Transverse colon (tissue), 4 donors: Measurements from ENCODE around the gene RBFOX1. TPM values are rescaled to one million over a fixed set of nuclear protein-coding genes. Genes with fewer than 3 reads are reported as not detected.

Experiments
- DNase-seq: peaks from one replicate; pipeline ENCODE4 v3.0.0-alpha.2; 2019
- H3K27ac ChIP-seq, 4 donors: fragments of 200-600 bp; sonication (generic); 2 replicates each; pipeline ENCODE4 v1.5.1; 2016 to 2018; ENCODE audit warnings: inconsistent platforms in 4 of 4
- H3K27me3 ChIP-seq: fragments of 200-600 bp; sonication (generic); 2 replicates; pipeline ENCODE4 v1.5.1; 2017; ENCODE audit warnings: inconsistent platforms
- H3K36me3 ChIP-seq, 4 donors: fragments of 200-600 bp; sonication (generic); 2 replicates each; pipeline ENCODE4 v1.5.1; 2017 to 2019; ENCODE audit warnings: inconsistent platforms in 4 of 4
- H3K4me1 ChIP-seq, 4 donors: fragments of 200-600 bp; sonication (generic); 2 replicates each; pipeline ENCODE4 v1.5.1; 2017 to 2020; ENCODE audit warnings: inconsistent platforms in 4 of 4
- H3K4me3 ChIP-seq, 4 donors: fragments of 200-600 bp; sonication (generic); 1 replicate in 1 of 4; 2 replicates in 3 of 4; pipeline versions ENCODE4 v1.5.1 to v1.6.1; 2017 to 2019; ENCODE audit warnings: inconsistent platforms in 4 of 4
- H3K9me3 ChIP-seq, 2 donors: fragments of 200-600 bp; sonication (generic); 2 replicates each; pipeline ENCODE4 v1.5.1; 2017 to 2019; ENCODE audit warnings: inconsistent platforms in 2 of 2
- CTCF ChIP-seq, 5 experiments: fragments of 200-600 bp in 3 of 5; fragments of 450-650 bp in 2 of 5; sonication (generic) in 3 of 5; IDR thresholded peaks; 1 replicate in 2 of 5; 2 replicates in 3 of 5; pipeline ENCODE4 v1.5.1; 2016 to 2017; ENCODE audit warnings: antibody characterized with exemption in 5 of 5, inconsistent platforms in 3 of 5, mild to moderate bottlenecking in 2 of 5, moderate library complexity in 1 of 5
- EP300 ChIP-seq: sonication (generic); formaldehyde crosslinking; IDR thresholded peaks from one replicate; pipeline ENCODE4 v1.6.1; 2017; ENCODE audit warnings: antibody characterized with exemption, low read depth
- POLR2A ChIP-seq: fragments of 450-650 bp; IDR thresholded peaks from one replicate; pipeline ENCODE4 v1.6.1; 2016; ENCODE audit warnings: antibody characterized with exemption, mild to moderate bottlenecking, moderate library complexity
- POLR2AphosphoS5 ChIP-seq, 3 donors: sonication (generic); formaldehyde crosslinking; IDR thresholded peaks; one replicate each; pipeline ENCODE4 v1.6.1; 2016; ENCODE audit warnings: antibody characterized with exemption in 3 of 3
- WGBS, 2 donors: methylation state at CpG; one replicate each; pipeline ENCODE4 v1.1.5; 2018; ENCODE audit warnings: low coverage in 1 of 2; 5-methylcytosine and 5-hydroxymethylcytosine counted together
- in situ Hi-C, 4 donors: fragments of 200-750 bp; cut with MboI; loops; one replicate each; pipeline versions ENCODE4 v1.15.0 to v1.15.1; 2017; ENCODE audit warnings: low sequenced_read_pairs in 3 of 4, low pct_ligation_motif_present in 1 of 4, low pct_unique_long_range_greater_than_20kb in 1 of 4
- intact Hi-C: fragments of 100-400 bp; cut with DNase I; formaldehyde crosslinking; loops from one replicate; pipeline ENCODE4 v1.15.1; 2023; ENCODE audit warnings: low total_unique reads
- total RNA-seq, 4 donors: library from RNA; depleted of rRNA; stranded (reverse); fragments of >200 nt; gene quantifications; one replicate each; pipeline ENCODE4 v1.1.0, GENCODE V29; 2016

Gene RBFOX1
- total RNA-seq, 4 donors from 2014 or later = 2.3 to 8.2 (median 3.2) TPM

- in situ Hi-C loops (no loop called here), intact Hi-C loops (no loop called here)
- Histone ChIP-seq H3K9me3 (no peaks in the 10 kb centered on the region), H3K27ac (no peak overlapping the region), H3K4me3 (no peak overlapping the region), H3K27me3 (no peaks in the 10 kb centered on the region), H3K4me1 (no peaks in the 10 kb centered on the region), H3K36me3 (no peaks in the 10 kb centered on the region)
- DNase-seq = no peak
- WGBS, 2 donors = 86 to 88% methylated on average over 6 to 14 of the region's 14 CpGs
- TF ChIP-seq POLR2AphosphoS5 (IDR thresholded peaks at IDR 0.05) = no peak
- no peak for TF ChIP-seq EP300
- no peak for TF ChIP-seq POLR2A
- TF ChIP-seq CTCF (IDR thresholded peaks at IDR 0.05) = no peak
Observed at GRCh38 chr16:7624871-7625766, 292.5 kb downstream of the RBFOX1 start.

DNA sequence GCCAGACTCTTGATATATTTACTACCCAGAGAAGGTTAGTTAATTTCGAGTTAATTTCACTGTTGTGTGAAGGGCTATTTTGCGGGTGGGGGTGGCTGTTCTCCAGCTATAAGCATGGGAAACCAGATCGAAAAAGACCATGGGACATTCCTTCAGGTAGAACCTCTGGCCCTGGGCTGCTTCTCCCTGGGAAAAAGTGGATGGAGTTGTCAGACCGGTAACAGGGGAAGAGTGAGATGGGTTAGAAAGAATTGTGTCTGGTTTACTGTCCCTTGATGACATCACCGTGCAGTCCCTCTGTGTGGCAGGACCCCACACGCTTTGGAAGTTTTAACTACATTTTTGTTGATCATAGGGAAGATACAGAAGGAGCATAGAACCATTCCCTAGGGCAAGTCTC lies 296.3 kb downstream of the RBFOX1 start:
- no peaks in the 10 kb centered on the region for H3K9me3 ChIP-seq
- no peaks in the 10 kb centered on the region for H3K27me3 ChIP-seq
- H3K27ac ChIP-seq = no peak overlapping the region
- in situ Hi-C loops (no loop called here), intact Hi-C loops (no loop called here)
- WGBS, 2 donors = 78 to 84% methylated on average over 6 of the region's 6 CpGs
- no peak overlapping the region for H3K4me3 ChIP-seq
- DNase-seq = no peak
- H3K36me3 ChIP-seq = no peaks in the 10 kb centered on the region
- H3K4me1 ChIP-seq = no peaks in the 10 kb centered on the region
- TF ChIP-seq POLR2A (no peak), CTCF (IDR thresholded peaks at IDR 0.05) (no peak)

DNA sequence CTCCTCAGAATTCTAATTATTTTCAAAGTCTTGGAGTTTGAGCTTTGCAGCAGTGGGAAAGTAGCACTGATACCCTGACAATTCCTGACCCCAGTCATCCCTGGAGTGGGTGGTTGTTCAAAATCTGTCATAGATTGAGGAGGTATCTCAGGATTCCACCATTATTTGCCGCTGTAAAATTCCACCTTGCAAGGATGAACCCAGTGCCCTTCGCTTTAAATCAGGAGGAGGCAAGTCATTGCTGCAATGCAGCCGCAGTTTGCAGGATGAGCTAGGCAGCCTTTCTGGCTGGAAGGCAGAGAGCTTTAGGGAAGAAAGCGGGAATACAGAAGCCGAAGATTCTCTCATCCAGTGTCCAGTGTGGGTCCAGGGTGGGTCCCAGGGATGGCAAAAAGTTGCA lies 296.9 kb downstream of the RBFOX1 start:
- no peaks in the 10 kb centered on the region for H3K9me3 ChIP-seq
- no peak overlapping the region for H3K27ac ChIP-seq
- no peak for TF ChIP-seq CTCF (IDR thresholded peaks at IDR 0.05)
- in situ Hi-C loops (no loop called here), intact Hi-C loops (no loop called here)
- H3K4me1 ChIP-seq = no peaks in the 10 kb centered on the region
- no peak overlapping the region for H3K4me3 ChIP-seq
- H3K27me3 ChIP-seq = no peaks in the 10 kb centered on the region
- no peak for DNase-seq
- H3K36me3 ChIP-seq = no peaks in the 10 kb centered on the region
- WGBS, 2 donors = 89 to 90% methylated on average over 4 to 5 of the region's 5 CpGs

GRCh38 chr16:7637446-7637845 lies 304.8 kb downstream of the RBFOX1 start:
- TF ChIP-seq EP300 = no peak
- no peak for TF ChIP-seq CTCF (IDR thresholded peaks at IDR 0.05)
- Histone ChIP-seq H3K4me3 (no peak overlapping the region), H3K27me3 (no peaks in the 10 kb centered on the region), H3K4me1 (no peaks in the 10 kb centered on the region), H3K9me3 (no peaks in the 10 kb centered on the region), H3K27ac (no peak overlapping the region), H3K36me3 (no peaks in the 10 kb centered on the region)
- no peak for DNase-seq
- 84 to 89% methylated on average over 4 of the region's 4 CpGs for WGBS, 2 donors
- intact Hi-C loops (no loop called here), in situ Hi-C loops (no loop called here)
